ENCODE measurements around the gene NECTIN2. TPM values are rescaled to one million over a fixed set of nuclear protein-coding genes. Genes with fewer than 3 reads are reported as not detected.
"Not testable (repeated sequence)": the region's sequence is repeated elsewhere in the genome, so short reads cannot be mapped to it uniquely, and the experiment has no call there.

NECTIN2 gene
- total RNA-seq, 4 donors from 2014 or later, result 27.6 to 47.8 (median 41.6) TPM

DNA sequence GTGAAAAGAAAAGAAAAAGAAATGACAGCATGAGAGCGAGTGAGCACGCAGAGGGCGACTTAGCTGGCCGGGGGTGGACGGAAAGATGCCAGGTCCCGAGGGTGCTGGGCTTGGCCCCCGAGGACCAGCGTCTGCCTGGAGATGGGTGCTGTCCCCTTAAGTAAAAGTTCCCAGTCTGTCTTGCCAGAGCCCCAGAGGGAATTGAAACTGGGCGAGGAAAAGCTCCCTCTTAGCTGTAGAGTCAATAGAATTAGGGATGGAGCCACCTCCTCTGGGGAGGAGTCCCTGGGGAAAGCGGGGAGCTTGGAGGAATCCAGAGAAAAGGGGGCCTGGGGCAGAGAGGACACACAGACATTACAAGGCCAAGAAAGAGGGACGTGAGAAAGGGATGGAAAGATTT lies 23.9 kb upstream of the NECTIN2 start:
- Histone ChIP-seq H3K4me1 (peaks cover 0 to 21% (median 6%) of the 10 kb centered on the region in 3 donors), H3K27me3 (peaks cover 10% of the 10 kb centered on the region), H3K4me3 (no peak overlapping the region), H3K27ac (peak overlapping the region in 1 of 4 donors; percentile 61), H3K36me3 (peaks cover 0 to 16% of the 10 kb centered on the region in 2 donors), H3K9me3 (no peaks in the 10 kb centered on the region)
- 42 to 80% methylated on average over 10 to 11 of the region's 11 CpGs for WGBS, 2 donors (ENCODE audit: low coverage in 1 of 2)
- ATAC-seq, result no peak
- TF ChIP-seq EP300 (IDR thresholded peaks at IDR 0.05), result no peak
- TF ChIP-seq, protein P1, sequence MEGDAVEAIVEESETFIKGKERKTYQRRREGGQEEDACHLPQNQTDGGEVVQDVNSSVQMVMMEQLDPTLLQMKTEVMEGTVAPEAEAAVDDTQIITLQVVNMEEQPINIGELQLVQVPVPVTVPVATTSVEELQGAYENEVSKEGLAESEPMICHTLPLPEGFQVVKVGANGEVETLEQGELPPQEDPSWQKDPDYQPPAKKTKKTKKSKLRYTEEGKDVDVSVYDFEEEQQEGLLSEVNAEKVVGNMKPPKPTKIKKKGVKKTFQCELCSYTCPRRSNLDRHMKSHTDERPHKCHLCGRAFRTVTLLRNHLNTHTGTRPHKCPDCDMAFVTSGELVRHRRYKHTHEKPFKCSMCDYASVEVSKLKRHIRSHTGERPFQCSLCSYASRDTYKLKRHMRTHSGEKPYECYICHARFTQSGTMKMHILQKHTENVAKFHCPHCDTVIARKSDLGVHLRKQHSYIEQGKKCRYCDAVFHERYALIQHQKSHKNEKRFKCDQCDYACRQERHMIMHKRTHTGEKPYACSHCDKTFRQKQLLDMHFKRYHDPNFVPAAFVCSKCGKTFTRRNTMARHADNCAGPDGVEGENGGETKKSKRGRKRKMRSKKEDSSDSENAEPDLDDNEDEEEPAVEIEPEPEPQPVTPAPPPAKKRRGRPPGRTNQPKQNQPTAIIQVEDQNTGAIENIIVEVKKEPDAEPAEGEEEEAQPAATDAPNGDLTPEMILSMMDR (IDR thresholded peaks at IDR 0.05), result no peak
- no peak for TF ChIP-seq POLR2A (IDR thresholded peaks at IDR 0.05)
- TF ChIP-seq POLR2AphosphoS5 (IDR thresholded peaks at IDR 0.05), result no peak

- H3K36me3 ChIP-seq, result peaks cover 0 to 16% of the 10 kb centered on the region in 2 donors
- WGBS, 2 donors (ENCODE audit: low coverage in 1 of 2), result 65 to 72% methylated on average over 8 to 9 of the region's 10 CpGs
- no peak overlapping the region for H3K4me3 ChIP-seq
- TF ChIP-seq EP300 (IDR thresholded peaks at IDR 0.05) (no peak), POLR2A (IDR thresholded peaks at IDR 0.05) (no peak)
- TF ChIP-seq, protein P1 (IDR thresholded peaks at IDR 0.05), result no peak
- ATAC-seq, result no peak
- H3K4me1 ChIP-seq, result peaks cover 0 to 21% (median 6%) of the 10 kb centered on the region in 3 donors
- no peaks in the 10 kb centered on the region for H3K9me3 ChIP-seq
- H3K27me3 ChIP-seq, result peaks cover 14% of the 10 kb centered on the region
- peak overlapping the region in 1 of 4 donors; percentile 61 for H3K27ac ChIP-seq
Observed at GRCh38 chr19:44822670-44823372, 23.3 kb upstream of the NECTIN2 start.

- peaks cover 0 to 13% of the 10 kb centered on the region in 2 donors for H3K36me3 ChIP-seq
- H3K4me3 ChIP-seq, result no peak overlapping the region
- H3K4me1 ChIP-seq, result peaks cover 0 to 21% (median 6%) of the 10 kb centered on the region in 3 donors
- 43 to 55% methylated on average over 4 of the region's 4 CpGs for WGBS, 2 donors (ENCODE audit: low coverage in 1 of 2)
- ATAC-seq, result no peak
- no peaks in the 10 kb centered on the region for H3K9me3 ChIP-seq
- TF ChIP-seq POLR2AphosphoS5 (IDR thresholded peaks at IDR 0.05) (no peak), EP300 (IDR thresholded peaks at IDR 0.05) (no peak), POLR2A (IDR thresholded peaks at IDR 0.05) (no peak)
- TF ChIP-seq, protein P1 (IDR thresholded peaks at IDR 0.05), result no peak
- no peak overlapping the region for H3K27ac ChIP-seq
- peaks cover 14% of the 10 kb centered on the region for H3K27me3 ChIP-seq
Observed at GRCh38 chr19:44823373-44823698, 22.8 kb upstream of the NECTIN2 start.

- H3K27ac ChIP-seq, result no peak overlapping the region
- H3K4me3 ChIP-seq, result no peak overlapping the region
- peaks cover 0 to 19% (median 6%) of the 10 kb centered on the region in 3 donors for H3K4me1 ChIP-seq
- no peaks in the 10 kb centered on the region for H3K9me3 ChIP-seq
- ATAC-seq, result no peak
- H3K27me3 ChIP-seq, result peaks cover 26% of the 10 kb centered on the region
- WGBS, 2 donors (ENCODE audit: low coverage in 1 of 2), result 68 to 95% methylated on average over 4 of the region's 4 CpGs
- TF ChIP-seq, protein P1 (IDR thresholded peaks at IDR 0.05), result no peak
- TF ChIP-seq EP300 (IDR thresholded peaks at IDR 0.05), result no peak
- TF ChIP-seq POLR2A (IDR thresholded peaks at IDR 0.05), result no peak
- TF ChIP-seq POLR2AphosphoS5 (IDR thresholded peaks at IDR 0.05), result no peak
- H3K36me3 ChIP-seq, result no peaks in the 10 kb centered on the region
Observed at GRCh38 chr19:44824761-44825160, 21.3 kb upstream of the NECTIN2 start.

DNA sequence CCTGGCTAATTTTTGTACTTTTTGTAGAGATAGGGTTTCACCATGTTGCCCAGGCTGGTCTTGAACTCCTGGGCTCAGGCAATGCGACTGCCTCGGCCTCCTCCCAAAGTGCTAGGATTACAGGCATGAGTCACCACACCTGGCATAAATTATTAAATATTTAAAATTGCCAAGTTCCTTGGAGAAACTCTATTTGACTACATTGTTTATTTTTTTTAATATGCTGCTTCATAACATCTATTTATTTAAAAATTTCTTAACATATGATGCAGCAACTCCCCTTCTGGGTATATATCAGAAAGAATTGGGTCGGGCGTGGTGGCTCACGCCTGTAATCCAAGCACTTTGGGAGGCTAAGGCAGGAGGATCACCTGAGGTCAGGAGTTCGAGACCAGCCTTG lies 13.2 kb upstream of the NECTIN2 start:
- WGBS, 2 donors (ENCODE audit: low coverage in 1 of 2), result 65 to 71% methylated on average over 4 to 5 of the region's 6 CpGs
- not testable (repeated sequence) for ATAC-seq, H3K9me3 ChIP-seq, H3K4me3 ChIP-seq, H3K27ac ChIP-seq, H3K4me1 ChIP-seq, H3K36me3 ChIP-seq
- peaks cover 51% of the 10 kb centered on the region for H3K27me3 ChIP-seq

DNA sequence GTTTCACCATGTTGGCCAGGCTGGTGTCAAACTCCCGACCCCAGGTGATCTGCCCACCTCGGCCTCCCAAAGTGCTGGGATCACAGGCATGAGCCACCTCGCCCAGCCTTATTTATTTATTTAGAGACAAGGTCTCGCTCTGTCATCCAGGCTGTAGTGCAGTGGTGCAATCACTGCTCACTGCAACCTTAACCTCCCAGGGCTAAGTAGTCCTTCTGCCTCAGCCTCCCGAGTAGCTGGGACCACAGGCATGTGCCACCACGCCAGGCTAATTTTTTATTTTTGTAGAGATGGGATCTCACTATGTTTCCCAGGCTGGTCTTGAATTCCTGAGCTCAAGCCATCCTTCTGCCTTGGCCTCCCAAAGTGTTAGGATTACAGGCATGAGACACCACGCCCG lies 11.7 kb upstream of the NECTIN2 start:
- WGBS, 2 donors (ENCODE audit: low coverage in 1 of 2), result 70 to 80% methylated on average over 2 to 8 of the region's 8 CpGs
- H3K27ac ChIP-seq, ATAC-seq, H3K4me1 ChIP-seq, H3K36me3 ChIP-seq, H3K9me3 ChIP-seq, H3K4me3 ChIP-seq: not testable (repeated sequence)
- H3K27me3 ChIP-seq, result peaks cover 43% of the 10 kb centered on the region
